ENCODE measurements around the gene EML5.
A peak's percentile ranks its signal among the peaks of the same experiment; 100 is the strongest.

The EML5 gene

GRCh38 chr14:88792473-88793258 lies at the start of gene EML5:
EML5 (minus strand) TSS chr14:88792953; CDS start chr14:88792503, 450 bp downstream.
- Histone ChIP-seq H3K9me3 (ENCODE audit: insufficient read depth, low read length) (no peaks in the 10 kb centered on the region), H3K4me3 (ENCODE audit: insufficient read length, low read depth) (peak within 1 kb of the TSS; percentile 59), H3K27me3 (ENCODE audit: insufficient read depth, insufficient read length) (peaks cover 49% of the 10 kb centered on the region), H3K4me1 (ENCODE audit: insufficient read depth, insufficient read length) (no peaks in the 10 kb centered on the region), H3K9ac (ENCODE audit: insufficient read length, low read depth) (peak within 1 kb of the TSS; percentile 81), H3K36me3 (ENCODE audit: insufficient read depth, insufficient read length, low read length) (no peaks in the 10 kb centered on the region)
- no peak for TF ChIP-seq YY1 (IDR thresholded peaks at IDR 0.05; ENCODE audit: insufficient read depth, insufficient read length)
- TF ChIP-seq ZNF274 (IDR thresholded peaks at IDR 0.05; ENCODE audit: low read depth, low read length): no peak
- TF ChIP-seq SUZ12 (IDR thresholded peaks at IDR 0.05; ENCODE audit: extremely low read depth, insufficient read depth, insufficient read length): no peak
- DNase-seq (ENCODE audit: low read depth, low spot score): peak; percentile 42

GRCh38 chr14:88842414-88842813 lies 49.7 kb upstream of the EML5 start:
- H3K36me3 ChIP-seq (ENCODE audit: insufficient read depth, insufficient read length, low read length): peaks cover 7% of the 10 kb centered on the region
- no peaks in the 10 kb centered on the region for H3K9me3 ChIP-seq (ENCODE audit: insufficient read depth, low read length)
- TF ChIP-seq YY1 (IDR thresholded peaks at IDR 0.05; ENCODE audit: insufficient read depth, insufficient read length) (no peak), SUZ12 (IDR thresholded peaks at IDR 0.05; ENCODE audit: extremely low read depth, insufficient read depth, insufficient read length) (no peak), ZNF274 (IDR thresholded peaks at IDR 0.05; ENCODE audit: low read depth, low read length) (no peak)
- DNase-seq (ENCODE audit: low read depth, low spot score): no peak
- no peaks in the 10 kb centered on the region for H3K27me3 ChIP-seq (ENCODE audit: insufficient read depth, insufficient read length)
- H3K9ac ChIP-seq (ENCODE audit: insufficient read length, low read depth): no peak overlapping the region
- no peaks in the 10 kb centered on the region for H3K4me1 ChIP-seq (ENCODE audit: insufficient read depth, insufficient read length)
- H3K4me3 ChIP-seq (ENCODE audit: insufficient read length, low read depth): no peak overlapping the region

- TF ChIP-seq ZNF274 (IDR thresholded peaks at IDR 0.05; ENCODE audit: low read depth, low read length): no peak
- TF ChIP-seq YY1 (IDR thresholded peaks at IDR 0.05; ENCODE audit: insufficient read depth, insufficient read length): no peak
- no peak for TF ChIP-seq SUZ12 (IDR thresholded peaks at IDR 0.05; ENCODE audit: extremely low read depth, insufficient read depth, insufficient read length)
- Histone ChIP-seq H3K9ac (ENCODE audit: insufficient read length, low read depth) (no peak overlapping the region), H3K4me1 (ENCODE audit: insufficient read depth, insufficient read length) (no peaks in the 10 kb centered on the region), H3K27me3 (ENCODE audit: insufficient read depth, insufficient read length) (no peaks in the 10 kb centered on the region), H3K4me3 (ENCODE audit: insufficient read length, low read depth) (no peak overlapping the region), H3K9me3 (ENCODE audit: insufficient read depth, low read length) (no peaks in the 10 kb centered on the region), H3K36me3 (ENCODE audit: insufficient read depth, insufficient read length, low read length) (peaks cover 7% of the 10 kb centered on the region)
- no peak for DNase-seq (ENCODE audit: low read depth, low spot score)
These were observed 49.0 kb upstream of the EML5 start for GRCh38 chr14:88841741-88842140.

- DNase-seq (ENCODE audit: low read depth, low spot score): no peak
- H3K27me3 ChIP-seq (ENCODE audit: insufficient read depth, insufficient read length): no peaks in the 10 kb centered on the region
- H3K9ac ChIP-seq (ENCODE audit: insufficient read length, low read depth): no peak overlapping the region
- peaks cover 4% of the 10 kb centered on the region for H3K36me3 ChIP-seq (ENCODE audit: insufficient read depth, insufficient read length, low read length)
- H3K4me1 ChIP-seq (ENCODE audit: insufficient read depth, insufficient read length): no peaks in the 10 kb centered on the region
- TF ChIP-seq ZNF274 (IDR thresholded peaks at IDR 0.05; ENCODE audit: low read depth, low read length) (no peak), SUZ12 (IDR thresholded peaks at IDR 0.05; ENCODE audit: extremely low read depth, insufficient read depth, insufficient read length) (no peak), YY1 (IDR thresholded peaks at IDR 0.05; ENCODE audit: insufficient read depth, insufficient read length) (no peak)
- no peak overlapping the region for H3K4me3 ChIP-seq (ENCODE audit: insufficient read length, low read depth)
- H3K9me3 ChIP-seq (ENCODE audit: insufficient read depth, low read length): no peaks in the 10 kb centered on the region
These were observed 48.2 kb upstream of the EML5 start for GRCh38 chr14:88840926-88841325.

GRCh38 chr14:88838015-88838414 lies 45.3 kb upstream of the EML5 start:
- H3K27me3 ChIP-seq (ENCODE audit: insufficient read depth, insufficient read length): no peaks in the 10 kb centered on the region
- no peak overlapping the region for H3K4me3 ChIP-seq (ENCODE audit: insufficient read length, low read depth)
- H3K36me3 ChIP-seq (ENCODE audit: insufficient read depth, insufficient read length, low read length): peaks cover 4% of the 10 kb centered on the region
- TF ChIP-seq SUZ12 (IDR thresholded peaks at IDR 0.05; ENCODE audit: extremely low read depth, insufficient read depth, insufficient read length) (no peak), YY1 (IDR thresholded peaks at IDR 0.05; ENCODE audit: insufficient read depth, insufficient read length) (no peak), ZNF274 (IDR thresholded peaks at IDR 0.05; ENCODE audit: low read depth, low read length) (no peak)
- no peak overlapping the region for H3K9ac ChIP-seq (ENCODE audit: insufficient read length, low read depth)
- no peaks in the 10 kb centered on the region for H3K4me1 ChIP-seq (ENCODE audit: insufficient read depth, insufficient read length)
- no peak for DNase-seq (ENCODE audit: low read depth, low spot score)
- H3K9me3 ChIP-seq (ENCODE audit: insufficient read depth, low read length): no peaks in the 10 kb centered on the region

- Histone ChIP-seq H3K4me1 (ENCODE audit: insufficient read depth, insufficient read length) (no peaks in the 10 kb centered on the region), H3K9ac (ENCODE audit: insufficient read length, low read depth) (no peak overlapping the region)
- no peak for TF ChIP-seq SUZ12 (IDR thresholded peaks at IDR 0.05; ENCODE audit: extremely low read depth, insufficient read depth, insufficient read length)
- TF ChIP-seq YY1 (IDR thresholded peaks at IDR 0.05; ENCODE audit: insufficient read depth, insufficient read length): no peak
- no peak for TF ChIP-seq ZNF274 (IDR thresholded peaks at IDR 0.05; ENCODE audit: low read depth, low read length)
These were observed 44.7 kb upstream of the EML5 start for GRCh38 chr14:88837495-88837894.

GRCh38 chr14:88835661-88836060 lies 42.9 kb upstream of the EML5 start:
- Histone ChIP-seq H3K27me3 (ENCODE audit: insufficient read depth, insufficient read length) (no peaks in the 10 kb centered on the region), H3K36me3 (ENCODE audit: insufficient read depth, insufficient read length, low read length) (no peaks in the 10 kb centered on the region), H3K4me1 (ENCODE audit: insufficient read depth, insufficient read length) (no peaks in the 10 kb centered on the region), H3K9ac (ENCODE audit: insufficient read length, low read depth) (no peak overlapping the region), H3K9me3 (ENCODE audit: insufficient read depth, low read length) (0 out of 2 replicates have a peak, but pooled peaks cover 5% of the 10 kb centered on the region), H3K4me3 (ENCODE audit: insufficient read length, low read depth) (no peak overlapping the region)
- TF ChIP-seq ZNF274 (IDR thresholded peaks at IDR 0.05; ENCODE audit: low read depth, low read length) (no peak), YY1 (IDR thresholded peaks at IDR 0.05; ENCODE audit: insufficient read depth, insufficient read length) (no peak), SUZ12 (IDR thresholded peaks at IDR 0.05; ENCODE audit: extremely low read depth, insufficient read depth, insufficient read length) (no peak)
- no peak for DNase-seq (ENCODE audit: low read depth, low spot score)

More at GRCh38 chr14:88837495-88837894, 44.7 kb upstream of the EML5 start:
- Histone ChIP-seq H3K9me3 (ENCODE audit: insufficient read depth, low read length) (no peaks in the 10 kb centered on the region), H3K27me3 (ENCODE audit: insufficient read depth, insufficient read length) (no peaks in the 10 kb centered on the region), H3K4me3 (ENCODE audit: insufficient read length, low read depth) (no peak overlapping the region), H3K36me3 (ENCODE audit: insufficient read depth, insufficient read length, low read length) (peaks cover 4% of the 10 kb centered on the region)
- no peak for DNase-seq (ENCODE audit: low read depth, low spot score)
